Fibroblast of skin of right biceps (primary cell): ENCODE results near the gene PFDN6.

Experiments
- DNase-seq: peaks from one replicate; pipeline ENCODE4 v3.0.0-alpha.2; 2013

Gene PFDN6

GRCh38 chr6:33318426-33319073, 29.1 kb downstream of the PFDN6 start:
- no peak for DNase-seq

- DNase-seq = no peak
Observed at GRCh38 chr6:33319939-33320314, 30.5 kb downstream of the PFDN6 start.

GRCh38 chr6:33320315-33321181, 31.1 kb downstream of the PFDN6 start:
- DNase-seq = peak; percentile 84

- DNase-seq = no peak
Observed at GRCh38 chr6:33321227-33321626, 31.8 kb downstream of the PFDN6 start.

DNA sequence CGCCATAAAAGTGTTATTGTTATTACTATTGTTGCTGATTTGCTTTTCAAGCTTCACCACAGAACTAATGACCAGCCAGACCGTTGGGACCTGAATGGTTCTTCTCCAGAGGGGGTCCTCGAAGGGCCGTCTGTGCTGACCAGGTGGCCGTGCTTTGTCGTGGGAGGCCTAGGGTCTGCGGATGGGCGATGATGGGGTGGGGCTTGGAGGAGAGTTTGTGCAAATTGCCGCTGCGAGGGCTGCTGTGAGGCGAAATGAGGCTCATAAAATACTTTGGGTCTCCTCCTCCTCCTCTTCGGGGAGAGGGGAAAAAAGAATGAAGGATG, 34.2 kb downstream of the PFDN6 start:
- no peak for DNase-seq

DNA sequence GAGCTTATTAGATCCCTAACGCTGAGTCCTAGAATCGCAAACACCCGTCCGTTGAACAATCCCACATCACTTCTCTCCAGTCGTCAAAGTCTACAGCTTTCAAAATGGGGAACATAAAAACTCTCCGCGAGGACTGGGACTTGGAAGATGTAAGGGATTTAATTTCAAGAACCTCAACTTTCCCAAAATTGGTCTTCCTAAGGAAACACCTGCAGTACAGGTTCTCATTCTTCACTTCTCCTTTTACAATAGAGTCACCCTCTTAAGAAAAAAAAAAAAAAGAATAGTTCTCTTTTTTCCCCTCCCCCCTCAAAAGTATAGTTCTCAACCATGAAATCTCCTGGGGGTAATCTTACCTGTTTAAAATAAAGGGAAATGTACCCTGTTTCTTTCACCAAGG, 34.7 kb downstream of the PFDN6 start:
- DNase-seq = no peak

- DNase-seq = no peak
Observed at GRCh38 chr6:33329058-33329457, 39.7 kb downstream of the PFDN6 start.

DNA sequence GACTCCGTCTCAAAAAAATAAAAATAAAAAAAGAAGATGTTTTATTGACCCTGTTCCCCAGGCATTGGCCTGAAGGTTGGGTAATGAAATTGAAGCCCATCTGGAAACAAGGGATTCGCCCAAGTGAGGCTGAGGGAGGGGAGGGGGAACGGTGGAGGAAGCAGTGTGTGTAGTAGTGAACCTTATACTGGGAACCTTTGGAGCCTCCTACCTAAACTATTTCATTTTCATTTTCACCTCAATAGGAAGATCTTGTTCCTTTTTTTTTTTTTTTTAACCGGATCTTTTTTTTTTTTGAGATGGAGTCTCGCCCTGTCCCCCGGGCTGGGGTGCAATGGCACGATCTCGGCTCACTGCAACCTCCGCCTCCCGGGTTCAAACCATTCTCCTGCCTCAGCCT, 41.3 kb downstream of the PFDN6 start:
- DNase-seq = no peak

DNA sequence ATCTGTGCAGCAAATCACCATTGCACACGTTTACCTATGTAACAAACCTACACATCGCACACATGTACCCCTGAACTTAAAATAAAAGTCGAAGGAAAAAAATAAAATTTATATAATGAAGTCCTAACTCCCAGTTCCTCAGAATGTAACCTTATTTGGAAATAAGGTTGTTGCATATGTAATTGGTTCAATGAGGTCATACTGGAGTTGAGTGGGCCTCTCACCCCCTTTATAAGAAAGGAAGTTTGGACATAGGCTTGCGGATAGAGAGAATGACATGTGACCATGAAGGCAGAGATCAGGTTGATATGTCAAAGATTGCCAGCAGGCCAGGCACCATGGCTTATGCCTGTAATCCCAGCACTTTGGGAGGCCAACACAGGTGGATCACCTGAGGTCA, 44.3 kb downstream of the PFDN6 start:
- DNase-seq = no peak

GRCh38 chr6:33335916-33336315, 46.5 kb downstream of the PFDN6 start:
- no peak for DNase-seq

DNA sequence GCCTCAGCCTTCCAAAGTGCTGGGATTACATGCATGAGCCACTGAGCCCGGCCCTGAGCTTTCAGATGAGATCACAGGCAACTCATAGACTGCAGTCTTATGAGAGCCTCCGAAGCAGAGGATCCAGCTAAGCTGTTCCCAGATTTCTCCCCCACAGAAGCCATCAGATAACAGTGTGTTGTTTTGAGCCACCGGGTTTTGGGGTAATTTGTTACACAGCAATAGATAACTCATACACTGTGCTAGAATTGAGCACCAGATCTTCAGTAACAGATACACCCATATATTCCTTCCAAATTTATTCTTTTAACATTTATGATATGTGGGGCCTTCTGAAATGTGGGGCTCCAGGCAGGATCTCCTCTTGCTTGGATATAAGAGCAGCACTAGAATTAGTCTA, 47.1 kb downstream of the PFDN6 start:
- no peak for DNase-seq

GRCh38 chr6:33339193-33339592, 49.8 kb downstream of the PFDN6 start:
- no peak for DNase-seq
